ENCODE measurements around the gene OR9A2.

- TF ChIP-seq JUND (IDR thresholded peaks at IDR 0.05) (no peak), CTCF (IDR thresholded peaks at IDR 0.05; ENCODE audit: low read depth, low read length, missing input control) (no peak), FOXA1 (IDR thresholded peaks at IDR 0.05) (no peak), GABPA (IDR thresholded peaks at IDR 0.05 in 1 of 2, conservative IDR thresholded peaks at IDR 0.05 in 1 of 2) (no peak), HNF4G (IDR thresholded peaks at IDR 0.05) (no peak), ATF3 (IDR thresholded peaks at IDR 0.05) (no peak), NR2F2 (IDR thresholded peaks at IDR 0.05) (no peak), RAD21 (IDR thresholded peaks at IDR 0.05) (no peak), MAX (IDR thresholded peaks at IDR 0.05) (no peak), HNF4A (conservative IDR thresholded peaks at IDR 0.05) (no peak)
Measured at GRCh38 chr7:143041346-143041745, 14.4 kb upstream of the OR9A2 start.

Data from liver (tissue), 3 donors.